Right forelimb (tissue), 1 donor: ENCODE data around the gene SELENOT.
"Not testable (repeated sequence)": the region's sequence is repeated elsewhere in the genome, so short reads cannot be mapped to it uniquely, and the experiment has no call there.

Experiments
- DNase-seq: peaks from one replicate; pipeline ENCODE4 v3.0.0-alpha.2; 2018

Gene SELENOT, protein sequence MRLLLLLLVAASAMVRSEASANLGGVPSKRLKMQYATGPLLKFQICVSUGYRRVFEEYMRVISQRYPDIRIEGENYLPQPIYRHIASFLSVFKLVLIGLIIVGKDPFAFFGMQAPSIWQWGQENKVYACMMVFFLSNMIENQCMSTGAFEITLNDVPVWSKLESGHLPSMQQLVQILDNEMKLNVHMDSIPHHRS

DNA sequence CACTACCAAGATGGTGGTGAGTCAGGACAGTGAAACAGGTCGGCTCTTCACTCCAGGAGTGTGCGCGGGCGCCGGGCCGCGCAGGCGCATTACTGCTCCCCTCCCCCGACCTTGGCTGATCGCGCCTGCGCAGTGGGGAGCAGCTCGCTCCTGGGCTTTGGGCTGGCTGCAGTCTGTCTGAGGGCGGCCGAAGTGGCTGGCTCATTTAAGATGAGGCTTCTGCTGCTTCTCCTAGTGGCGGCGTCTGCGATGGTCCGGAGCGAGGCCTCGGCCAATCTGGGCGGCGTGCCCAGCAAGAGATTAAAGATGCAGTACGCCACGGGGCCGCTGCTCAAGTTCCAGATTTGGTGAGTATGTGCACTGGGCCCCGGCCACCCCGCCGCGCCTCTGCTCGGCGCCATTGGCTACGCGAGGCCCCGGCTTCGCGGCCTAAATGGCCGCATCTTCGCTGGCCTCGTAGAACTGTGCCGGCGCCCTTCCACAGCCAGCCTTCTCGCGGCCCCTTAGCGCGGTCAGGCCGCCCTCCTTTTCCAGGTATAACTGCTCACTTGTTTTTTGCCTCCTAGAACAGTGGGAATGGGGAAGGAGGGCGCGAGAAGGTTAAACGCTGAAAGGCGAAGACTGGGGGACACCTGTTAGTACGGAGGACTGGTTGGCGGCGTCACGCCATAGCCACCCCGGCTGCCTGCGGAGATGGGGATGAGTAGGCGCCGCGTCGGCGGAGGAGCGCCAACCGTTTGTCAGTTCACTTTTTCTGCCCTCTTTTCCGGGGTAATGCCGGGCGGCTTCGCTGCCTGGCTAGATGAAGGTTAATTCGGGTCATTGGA is at the start of gene SELENOT:
SELENOT (plus strand) TSS at position 169 of the 827 bp plus-strand sequence; CDS start at position 211, 42 bp downstream.
- peak; percentile 98 for DNase-seq

- DNase-seq, result no peak
Observed at GRCh38 chr3:150555859-150556436, 47.2 kb upstream of the SELENOT start.

DNA sequence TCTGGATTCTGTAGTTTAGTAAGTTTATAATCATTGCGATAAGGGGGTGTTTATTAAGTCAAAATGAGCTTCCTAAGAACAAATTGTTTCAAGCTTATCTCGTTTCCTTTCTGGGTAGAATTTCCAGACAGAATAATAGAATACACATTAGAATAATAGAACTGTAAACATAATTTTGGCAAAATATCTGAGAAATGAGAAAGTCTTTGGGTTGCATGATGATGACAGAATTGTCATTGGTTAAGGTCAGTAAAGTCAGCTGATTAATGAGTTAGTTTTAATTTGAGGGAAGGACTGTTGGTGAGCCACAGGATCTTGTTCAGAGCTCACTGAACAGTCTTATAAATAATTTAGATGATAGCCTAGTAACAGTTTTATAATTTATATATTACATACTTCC is 46.3 kb upstream of the SELENOT start:
- no peak for DNase-seq

GRCh38 chr3:150557725-150558124 is 45.4 kb upstream of the SELENOT start:
- no peak for DNase-seq

- DNase-seq, result no peak
Observed at GRCh38 chr3:150564243-150564642, 38.9 kb upstream of the SELENOT start.

DNA sequence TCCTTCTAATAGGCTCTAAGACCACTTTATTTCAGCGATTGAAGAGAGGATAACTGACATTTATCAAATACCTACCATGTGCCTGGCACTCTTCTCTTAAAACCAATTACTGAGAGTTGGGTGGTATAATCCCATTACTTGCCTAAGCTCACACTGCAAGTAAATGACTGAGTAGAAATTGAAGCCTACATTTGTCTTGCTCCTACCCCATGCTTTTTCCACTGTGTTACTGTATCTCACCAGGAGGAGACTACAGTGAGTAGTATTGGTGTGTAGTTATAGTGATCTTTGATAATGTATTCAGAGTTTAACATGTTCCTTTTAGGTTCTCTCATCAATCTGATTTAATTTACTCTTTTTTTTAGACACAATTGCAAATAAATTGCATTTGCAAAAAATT is 35.8 kb upstream of the SELENOT start:
- no peak for DNase-seq

- no peak for DNase-seq
Observed at GRCh38 chr3:150577855-150578254, 25.3 kb upstream of the SELENOT start.

DNA sequence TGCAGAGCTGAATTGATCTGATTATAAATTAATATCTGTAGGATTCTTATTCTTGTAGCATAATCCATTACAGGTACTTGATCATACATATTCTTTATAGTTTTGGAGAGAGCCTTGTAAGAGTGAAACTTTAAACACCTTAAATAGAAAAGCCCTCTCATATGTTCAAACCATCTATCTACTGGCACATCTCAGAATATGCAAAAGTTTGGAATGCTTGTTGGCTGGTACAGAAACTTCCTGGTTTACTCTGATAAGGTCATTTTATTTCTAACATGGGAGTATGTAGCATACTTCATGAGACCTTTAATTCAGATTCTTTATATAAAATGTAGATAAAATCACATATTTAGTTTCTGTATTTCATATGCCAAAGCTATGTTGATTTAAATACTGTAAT is 21.9 kb upstream of the SELENOT start:
- DNase-seq, result no peak

- DNase-seq, result no peak
Observed at GRCh38 chr3:150582620-150583019, 20.5 kb upstream of the SELENOT start.

GRCh38 chr3:150583028-150583427 is 20.1 kb upstream of the SELENOT start:
- no peak for DNase-seq

DNA sequence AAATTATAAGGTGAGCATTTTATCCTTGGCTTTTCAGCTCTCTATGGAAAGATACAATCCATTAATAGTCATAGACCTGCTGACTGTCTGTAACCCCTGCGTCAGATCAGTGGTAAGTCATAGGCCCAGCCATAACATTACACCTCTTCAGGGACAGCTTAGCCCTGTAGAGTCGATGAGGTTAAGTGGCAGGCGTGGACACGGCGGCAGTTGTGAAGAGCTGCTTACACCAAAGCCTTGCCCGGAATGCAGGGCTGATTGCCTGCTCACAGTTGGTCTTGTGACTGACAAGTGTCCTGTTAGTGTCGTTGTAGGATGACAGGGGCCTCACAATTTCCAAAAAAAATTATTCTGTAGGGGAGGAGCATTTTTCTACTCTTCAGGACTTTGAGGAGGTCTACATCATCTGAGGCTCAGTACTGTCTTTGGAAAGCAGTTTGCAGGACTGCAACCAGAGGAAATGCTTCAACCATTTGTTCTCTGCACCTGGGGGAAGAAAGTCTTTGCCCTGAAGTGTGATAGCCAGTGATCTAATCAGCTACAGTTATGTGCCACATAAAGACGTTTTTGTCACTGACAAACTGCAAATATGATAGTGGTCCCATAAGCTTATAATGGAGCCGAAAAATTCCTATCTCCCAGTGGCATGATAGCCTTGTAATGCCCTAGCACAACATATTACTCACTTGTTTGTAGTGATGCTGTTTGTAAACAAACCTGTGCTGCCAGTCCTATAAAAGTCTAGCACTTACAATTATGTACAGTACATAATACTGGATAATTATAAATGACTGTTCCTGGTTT is 14.9 kb upstream of the SELENOT start:
- no peak for DNase-seq

DNA sequence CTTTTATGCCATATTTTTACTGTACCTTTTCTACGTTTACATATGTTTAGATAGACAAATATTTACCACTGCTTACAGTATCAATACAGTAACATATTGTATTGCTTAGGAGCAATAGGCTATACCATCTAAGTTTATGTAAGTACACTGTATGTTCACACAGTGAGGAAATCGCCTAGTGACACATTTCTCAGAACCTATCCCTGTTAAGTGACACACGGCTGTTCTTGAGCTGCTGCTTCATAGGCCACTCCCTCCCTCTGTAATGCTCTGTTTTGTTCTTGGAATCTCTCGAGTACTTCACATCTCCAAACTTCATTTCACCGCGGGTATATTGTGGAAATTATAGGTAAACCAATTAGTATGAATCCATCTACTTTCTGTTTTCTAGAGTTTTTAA is 13.4 kb upstream of the SELENOT start:
- no peak for DNase-seq

DNA sequence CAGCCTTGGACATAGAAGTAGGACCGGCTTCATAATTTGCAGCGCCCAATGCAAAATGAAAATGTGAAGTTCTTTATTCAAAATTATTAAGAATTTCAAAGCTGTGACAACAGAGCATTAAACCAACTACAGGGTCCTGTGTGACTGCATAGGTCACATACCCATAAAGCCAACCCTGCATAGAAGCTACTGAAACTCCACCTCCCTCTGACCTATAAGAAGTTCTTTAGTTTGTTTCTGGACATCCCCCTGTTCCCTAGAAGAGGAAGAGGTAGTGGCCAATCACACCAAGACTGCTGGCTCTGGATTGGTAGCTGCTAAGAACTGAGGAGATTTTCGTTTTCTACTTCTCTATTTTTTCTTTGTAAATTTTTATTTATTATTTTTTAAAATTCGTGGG is 9.0 kb upstream of the SELENOT start:
- DNase-seq, result no peak

DNA sequence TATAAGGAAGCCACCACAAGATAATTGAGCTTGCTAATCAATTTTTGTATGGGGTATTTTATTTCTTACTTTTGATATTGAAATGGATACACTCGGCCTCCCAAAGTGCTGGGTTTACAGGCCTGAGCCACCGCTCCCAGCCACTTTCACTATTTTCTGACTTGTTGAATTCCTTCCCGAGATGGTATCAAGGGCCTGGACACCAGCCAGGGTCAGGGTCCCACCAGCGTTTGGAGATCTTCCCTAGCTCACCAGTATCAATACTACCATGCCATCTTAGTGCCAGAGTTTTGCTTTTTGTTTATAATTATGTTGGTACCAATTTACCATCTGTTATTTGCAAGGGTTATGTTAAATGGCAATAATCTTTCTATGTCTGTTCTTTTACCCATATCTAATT is 5.5 kb upstream of the SELENOT start:
- no peak for DNase-seq

DNA sequence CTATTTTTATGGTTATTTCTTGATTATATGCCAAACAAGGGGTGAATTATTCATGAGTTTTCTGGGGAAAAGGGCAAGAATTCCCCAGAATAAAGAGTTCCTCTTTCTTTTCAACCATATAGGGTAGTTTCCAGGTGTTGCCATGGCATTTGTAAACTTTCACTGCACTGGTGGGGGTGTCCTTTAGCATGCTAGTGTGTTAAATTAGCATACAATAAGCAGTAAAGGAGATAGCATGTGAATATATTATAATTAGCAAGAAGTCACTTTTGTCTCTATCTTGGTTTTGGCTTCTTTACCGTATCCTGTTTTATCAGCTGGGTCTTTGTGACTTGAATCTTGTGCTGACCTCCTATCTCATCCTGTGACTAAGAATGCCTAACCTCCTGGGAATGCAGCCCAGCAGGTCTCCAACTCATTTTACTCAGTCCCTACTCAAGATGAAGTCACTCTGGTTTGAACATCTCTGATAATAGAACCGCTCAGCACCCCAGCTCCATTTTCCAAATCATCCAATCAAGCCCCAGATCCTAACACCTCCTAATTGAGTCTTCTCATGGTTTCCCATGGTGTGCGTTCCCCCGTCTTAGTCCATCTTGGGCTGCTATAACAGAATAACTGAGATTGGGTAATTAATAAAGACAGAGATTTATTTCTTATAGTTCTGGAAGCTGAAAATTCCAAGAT is 3.4 kb upstream of the SELENOT start:
- no peak for DNase-seq

DNA sequence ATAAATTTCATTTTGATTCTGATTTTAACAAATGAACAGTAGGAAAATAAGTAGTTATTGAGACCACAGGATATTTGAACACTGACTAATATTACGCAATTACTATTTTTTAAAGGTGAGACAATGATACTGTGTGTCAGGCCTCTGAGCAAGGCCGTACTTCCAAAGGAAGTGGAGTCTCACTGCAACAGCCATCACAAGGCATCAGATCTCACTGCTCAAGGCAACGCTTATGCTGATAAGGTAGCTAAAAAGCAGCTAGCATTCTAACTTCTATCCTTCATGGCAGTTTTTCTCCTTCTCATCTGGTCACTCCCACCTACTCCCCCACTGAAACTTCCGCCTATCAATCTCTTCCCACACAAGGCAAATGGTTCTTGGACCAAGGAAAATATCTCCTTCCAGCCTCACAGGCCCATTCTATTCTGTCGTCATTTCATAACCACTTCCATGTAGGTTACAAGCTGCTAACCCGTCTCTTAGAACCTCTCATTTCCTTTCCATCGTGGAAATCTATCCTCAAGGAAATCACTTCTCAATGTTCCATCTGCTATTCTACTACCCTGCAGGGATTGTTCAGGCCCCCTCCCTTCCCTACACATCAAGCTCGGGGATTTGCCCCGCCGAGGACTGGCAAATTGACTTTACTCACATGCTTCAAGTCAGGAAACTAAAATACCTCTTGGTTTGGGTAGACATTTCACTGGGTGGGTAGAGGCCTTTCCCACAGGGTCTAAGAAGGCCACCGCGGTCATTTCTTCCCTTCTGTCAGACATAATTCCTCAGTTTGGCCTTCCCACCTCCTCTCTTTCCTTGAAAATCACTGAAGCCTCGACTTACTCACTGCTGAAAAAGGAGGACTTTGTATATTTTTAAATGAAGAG is 2.2 kb upstream of the SELENOT start:
- DNase-seq, result not testable (repeated sequence)

DNA sequence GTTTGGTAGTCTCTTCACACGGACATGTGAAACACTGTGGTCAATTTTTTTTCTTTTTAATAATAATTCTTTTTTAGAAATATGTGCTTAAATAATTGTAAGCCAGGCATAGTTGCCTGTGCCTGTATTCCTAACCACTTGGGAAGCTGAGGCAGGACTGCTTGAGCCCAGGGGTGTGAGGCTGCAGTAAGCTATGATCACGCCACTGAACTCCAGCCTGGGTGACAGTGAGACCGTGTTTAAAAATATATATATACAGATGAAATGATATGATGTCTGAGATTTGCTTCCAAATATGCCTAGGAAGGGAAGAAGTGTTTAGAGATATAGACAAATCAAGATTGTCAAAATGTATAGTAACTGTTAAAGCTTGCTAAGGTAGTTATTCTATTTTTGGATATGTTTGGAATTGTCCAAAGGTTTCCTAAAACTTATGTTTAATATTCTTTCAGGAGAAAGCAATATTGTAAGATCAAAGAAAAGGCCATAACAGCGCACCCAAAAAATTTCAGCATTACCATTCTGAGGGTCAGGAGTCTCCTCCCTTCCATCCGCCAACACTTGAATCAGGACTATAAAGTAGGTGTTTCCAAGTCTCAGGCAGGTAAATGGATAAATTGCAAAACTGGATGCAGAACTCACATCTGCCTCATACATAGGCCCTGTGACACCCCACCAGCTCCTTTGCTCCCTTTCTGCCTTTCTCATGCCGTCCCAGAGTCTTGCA is 532 bp upstream of the SELENOT start:
- no peak for DNase-seq

- no peak for DNase-seq
Observed at GRCh38 chr3:150603980-150604319, 829 bp downstream of the SELENOT start.

- no peak for DNase-seq
Observed at GRCh38 chr3:150605998-150606641, 3.0 kb downstream of the SELENOT start.

- DNase-seq, result no peak
Observed at GRCh38 chr3:150607267-150608065, 4.3 kb downstream of the SELENOT start.
